Choroid plexus epithelial cell (primary cell): ENCODE measurements around the gene RPH3AL.

ENCODE experiments used
- DNase-seq: peaks from one replicate; pipeline ENCODE4 v3.0.0-alpha.2; 2010; ENCODE audit warnings: low read depth
- H3K4me3 ChIP-seq: 2 replicates; pipeline ENCODE4 v1.5.1; 2011; ENCODE audit warnings: low read depth, mild to moderate bottlenecking, control low read depth, low read length, moderate library complexity
- CTCF ChIP-seq: conservative IDR thresholded peaks from 2 replicates; pipeline ENCODE4 v1.5.1; 2011; ENCODE audit warnings: low read depth, mild to moderate bottlenecking, control low read depth, inconsistent platforms, low read length, moderate library complexity

RPH3AL gene

GRCh38 chr17:197352-197751 is 155.3 kb downstream of the RPH3AL start:
- no peak for TF ChIP-seq CTCF
- H3K4me3 ChIP-seq: no peak overlapping the region
- DNase-seq: no peak

DNA sequence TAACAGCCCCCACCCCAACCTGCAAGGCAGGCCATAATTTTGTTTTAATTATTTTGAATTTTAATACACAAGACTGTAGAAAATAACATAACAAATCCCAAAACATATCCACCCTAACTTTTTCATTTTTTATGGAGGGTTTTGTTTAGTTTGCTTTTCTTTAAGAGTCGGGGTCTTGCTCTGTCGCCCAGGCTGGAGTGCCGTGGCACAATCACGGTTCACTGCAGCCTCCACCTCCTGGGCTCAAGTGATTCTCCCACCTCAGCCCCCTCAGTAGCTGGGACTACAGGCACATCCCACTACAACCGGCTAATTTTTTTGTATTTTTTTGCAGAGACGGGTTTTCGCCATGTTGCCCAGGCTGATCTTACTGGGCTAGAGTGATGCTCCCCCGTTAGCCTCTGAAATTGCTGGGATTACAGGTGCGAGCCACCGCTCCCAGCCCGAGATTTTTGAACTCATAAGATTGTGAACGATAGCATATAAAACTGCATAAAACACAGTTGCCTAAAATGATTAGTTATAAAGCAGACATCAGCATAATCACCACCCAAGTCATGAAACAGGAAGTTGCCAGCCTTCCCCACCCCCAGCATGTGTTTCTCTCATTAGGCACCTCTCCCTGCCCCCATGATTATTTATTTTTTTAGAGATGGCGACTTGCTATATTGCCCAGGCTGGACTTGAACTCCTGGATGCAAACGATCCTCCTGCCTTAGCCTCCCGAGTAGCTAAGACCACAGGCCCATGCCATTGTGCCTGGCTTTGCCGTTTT is 157.6 kb downstream of the RPH3AL start:
- TF ChIP-seq CTCF: no peak
- DNase-seq: no peak
- no peak overlapping the region for H3K4me3 ChIP-seq

- DNase-seq: no peak
- no peak overlapping the region for H3K4me3 ChIP-seq
- no peak for TF ChIP-seq CTCF
Observed at GRCh38 chr17:193841-194806, 158.5 kb downstream of the RPH3AL start.

DNA sequence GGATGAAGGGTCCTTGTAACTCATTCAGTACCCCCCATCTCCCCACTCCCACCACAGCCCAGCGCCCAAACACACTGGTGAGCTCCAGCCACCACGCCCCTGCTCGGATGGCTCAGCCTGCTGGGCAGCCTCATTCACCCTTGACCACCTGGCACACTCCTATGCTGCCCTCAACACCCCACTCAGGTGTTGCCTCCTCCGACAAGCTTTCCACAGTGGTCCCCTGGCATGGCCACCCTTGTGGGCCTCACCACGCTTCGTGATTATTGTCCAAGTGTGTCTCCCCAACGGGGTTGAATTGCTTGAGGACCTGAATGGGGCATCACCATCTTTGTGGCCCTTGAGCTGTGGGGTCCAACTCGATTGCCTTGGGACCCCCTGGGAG is 159.2 kb downstream of the RPH3AL start:
- H3K4me3 ChIP-seq: no peak overlapping the region
- no peak for TF ChIP-seq CTCF
- DNase-seq: no peak

GRCh38 chr17:192666-193425 is 159.8 kb downstream of the RPH3AL start:
- no peak for DNase-seq
- no peak for TF ChIP-seq CTCF
- no peak overlapping the region for H3K4me3 ChIP-seq

DNA sequence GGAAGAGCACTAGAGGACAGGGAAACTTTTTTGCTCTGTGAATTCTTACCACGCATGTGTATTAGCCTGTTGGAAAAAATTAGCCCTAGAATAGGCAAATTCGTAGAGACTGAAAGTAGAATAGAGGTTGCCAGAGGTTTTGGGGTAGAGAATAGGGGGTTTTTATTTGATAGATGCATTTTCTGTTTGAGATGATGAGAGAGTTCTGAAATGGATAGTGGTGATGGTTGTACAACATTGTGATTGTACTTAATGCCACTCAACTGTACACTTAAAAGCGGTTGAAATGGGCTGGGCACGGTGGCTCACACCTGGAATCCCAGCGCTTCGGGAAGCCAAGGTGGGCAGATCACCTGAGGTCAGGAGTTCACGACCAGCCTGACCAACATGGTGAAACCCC is 163.2 kb downstream of the RPH3AL start:
- no peak overlapping the region for H3K4me3 ChIP-seq
- no peak for DNase-seq
- no peak for TF ChIP-seq CTCF
